Left lung (tissue), 14 donors: ENCODE measurements around the gene DNAJC28. TPM values are rescaled to one million over a fixed set of nuclear protein-coding genes. Genes with fewer than 3 reads are reported as not detected.

Experiments
- ATAC-seq: fragments of 200-7000 bp; cut with Tn5 transposase; one replicate; pipeline ENCODE4 v1.9.1; 2020; ENCODE audit warnings: moderate library complexity
- DNase-seq, 4 donors: peaks; one replicate each; pipeline ENCODE4 v3.0.0-alpha.2; 2013 to 2020
- H3K27ac ChIP-seq, 2 donors: fragments of 200-600 bp; sonication (generic) in 1 of 2; one replicate each; pipeline versions ENCODE4 v1.5.0 to v1.8.0; 2020 to 2021
- H3K27me3 ChIP-seq, 2 donors: fragments of 200-600 bp; sonication (generic) in 1 of 2; one replicate each; pipeline versions ENCODE4 v1.5.0 to v1.8.0; 2020 to 2021
- H3K36me3 ChIP-seq, 2 donors: fragments of 200-600 bp; sonication (generic) in 1 of 2; one replicate each; pipeline versions ENCODE4 v1.5.0 to v1.8.0; 2020 to 2021
- H3K4me1 ChIP-seq, 2 donors: fragments of 200-600 bp; one replicate each; pipeline ENCODE4 v1.8.0; 2021
- H3K4me3 ChIP-seq, 2 donors: fragments of 200-600 bp; sonication (generic) in 1 of 2; one replicate each; pipeline versions ENCODE4 v1.5.0 to v1.8.0; 2020 to 2021; ENCODE audit warnings: mild to moderate bottlenecking in 1 of 2
- H3K9me3 ChIP-seq, 2 donors: fragments of 200-600 bp; sonication (generic) in 1 of 2; one replicate each; pipeline versions ENCODE4 v1.5.0 to v1.8.0; 2020 to 2021
- intact Hi-C, 2 donors: fragments of 100-400 bp; cut with DNase I; formaldehyde crosslinking; loops; one replicate each; pipeline versions ENCODE4 v1.11.2 to v1.14.2; 2022
- long read RNA-seq, 12 donors: library from polyadenylated mRNA in 2 of 12; unstranded in 2 of 12; transcript quantifications; one replicate each; pipeline ENCODE4 v2.0.0 and lab custom pipeline, GENCODE V29; 2019 to 2026
- polyA plus RNA-seq, 6 donors: library from polyadenylated mRNA; unstranded; fragments of 120-200 nt; gene quantifications; one replicate each; pipeline ENCODE4 v1.2.1, GENCODE V29; 2013; ENCODE audit not compliant: insufficient read length in 6 of 6
- total RNA-seq, 2 donors: library from RNA; stranded (reverse); fragmentation: NEBNext Ultra II Directional; extraction: Animal tissue kit (Norgen Biotek cat#: 25700); gene quantifications; one replicate each; pipeline ENCODE4 v1.2.1, GENCODE V29; 2021
- TF ChIP-seq, protein P1 (sequence below), 2 donors: fragments of 200-600 bp; sonication (generic) in 1 of 2; IDR thresholded peaks; one replicate each; pipeline versions ENCODE4 v1.5.0 to v1.8.0; 2021; ENCODE audit warnings: antibody characterized with exemption in 2 of 2
- donor health status: DM: no; HTN: yes; CAD: no.
- donor health status: DM: no; HTN: no; CAD: no.

Gene DNAJC28, protein sequence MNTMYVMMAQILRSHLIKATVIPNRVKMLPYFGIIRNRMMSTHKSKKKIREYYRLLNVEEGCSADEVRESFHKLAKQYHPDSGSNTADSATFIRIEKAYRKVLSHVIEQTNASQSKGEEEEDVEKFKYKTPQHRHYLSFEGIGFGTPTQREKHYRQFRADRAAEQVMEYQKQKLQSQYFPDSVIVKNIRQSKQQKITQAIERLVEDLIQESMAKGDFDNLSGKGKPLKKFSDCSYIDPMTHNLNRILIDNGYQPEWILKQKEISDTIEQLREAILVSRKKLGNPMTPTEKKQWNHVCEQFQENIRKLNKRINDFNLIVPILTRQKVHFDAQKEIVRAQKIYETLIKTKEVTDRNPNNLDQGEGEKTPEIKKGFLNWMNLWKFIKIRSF
- total RNA-seq (1 to 10 TPM; 1.2 to 1.6 TPM), polyA plus RNA-seq (1 to 10 TPM; 3.1 to 4.3 (median 3.7) TPM)
- long read RNA-seq, donor 1: 0 reads
- long read RNA-seq, donor 2, partial matches to known transcripts: 0 of 2 reads
- long read RNA-seq, donor 2, other reads (novel, unspliced or antisense): 0 of 2 reads
- long read RNA-seq, donor 3, partial matches to known transcripts: 0 of 2 reads
- long read RNA-seq, donor 3, other reads (novel, unspliced or antisense): 0 of 2 reads
- long read RNA-seq, donor 4: 0 reads
- long read RNA-seq, donor 5, transcript DNAJC28-202 (2 exons, 1,354 nt): major isoform, 5 of 5 reads
- long read RNA-seq, donor 5, partial matches to known transcripts: 0 of 5 reads
- long read RNA-seq, donor 5, other reads (novel, unspliced or antisense): 0 of 5 reads
- long read RNA-seq, donor 6, partial matches to known transcripts: 0 of 1 reads
- long read RNA-seq, donor 6, other reads (novel, unspliced or antisense): 0 of 1 reads
- long read RNA-seq, donor 7: 0 reads
- long read RNA-seq, donor 8, partial matches to known transcripts: 0 of 2 reads
- long read RNA-seq, donor 8, other reads (novel, unspliced or antisense): 0 of 2 reads
- long read RNA-seq, donor 9: 0 reads
- long read RNA-seq, donor 10: 0 reads
- long read RNA-seq, donor 11, partial matches to known transcripts: 0 of 2 reads
- long read RNA-seq, donor 11, other reads (novel, unspliced or antisense): 0 of 2 reads
- long read RNA-seq, donor 12, partial matches to known transcripts: 0 of 3 reads
- long read RNA-seq, donor 12, other reads (novel, unspliced or antisense): 0 of 3 reads

DNA sequence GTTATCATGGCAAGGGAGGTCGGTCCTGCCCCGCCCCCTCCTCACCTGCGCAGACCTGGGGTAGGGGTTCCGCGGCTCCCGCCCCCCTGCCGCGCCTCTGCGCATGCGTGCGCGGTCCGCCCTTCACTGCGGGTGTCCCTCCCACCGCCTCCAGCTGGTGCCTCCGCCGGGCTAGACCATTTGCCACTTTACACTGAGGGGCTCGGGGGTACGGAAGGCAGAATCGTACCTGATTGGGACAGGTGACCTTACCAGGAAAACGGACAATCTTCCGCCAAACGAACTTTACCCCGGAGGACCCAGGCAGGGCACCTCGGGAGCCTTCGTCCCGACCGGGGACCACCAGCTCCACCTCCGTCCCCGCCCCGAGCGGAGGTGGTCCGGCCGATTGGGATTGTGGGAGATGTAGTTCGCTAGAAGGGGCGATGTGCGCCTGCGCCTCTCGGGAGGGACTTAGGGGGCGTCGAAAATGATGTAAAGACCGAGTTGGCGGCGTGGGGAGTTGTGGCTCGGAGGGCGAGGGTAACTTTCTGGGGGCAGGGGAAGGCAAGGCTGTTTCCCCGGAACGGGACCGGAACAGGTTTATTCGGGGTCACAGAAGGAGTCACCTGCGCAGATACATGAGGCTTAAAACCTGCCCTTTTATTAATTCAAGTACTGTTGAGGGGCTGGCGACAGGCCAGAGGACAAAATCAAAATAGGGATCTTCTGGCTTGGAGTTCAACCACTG, at the start of gene DNAJC28:
TSS of gene DNAJC28 (minus strand) at position 344 of the 730 bp plus-strand sequence. CDS start 2,323 bp downstream, outside the sequence.
- peak within 1 kb of the TSS; percentile 70 to 76 for H3K4me3 ChIP-seq
- intact Hi-C loops: no loop called here
- peak; percentile 99 for ATAC-seq
- H3K9me3 ChIP-seq: no peaks in the 10 kb centered on the region
- TF ChIP-seq, protein P1, sequence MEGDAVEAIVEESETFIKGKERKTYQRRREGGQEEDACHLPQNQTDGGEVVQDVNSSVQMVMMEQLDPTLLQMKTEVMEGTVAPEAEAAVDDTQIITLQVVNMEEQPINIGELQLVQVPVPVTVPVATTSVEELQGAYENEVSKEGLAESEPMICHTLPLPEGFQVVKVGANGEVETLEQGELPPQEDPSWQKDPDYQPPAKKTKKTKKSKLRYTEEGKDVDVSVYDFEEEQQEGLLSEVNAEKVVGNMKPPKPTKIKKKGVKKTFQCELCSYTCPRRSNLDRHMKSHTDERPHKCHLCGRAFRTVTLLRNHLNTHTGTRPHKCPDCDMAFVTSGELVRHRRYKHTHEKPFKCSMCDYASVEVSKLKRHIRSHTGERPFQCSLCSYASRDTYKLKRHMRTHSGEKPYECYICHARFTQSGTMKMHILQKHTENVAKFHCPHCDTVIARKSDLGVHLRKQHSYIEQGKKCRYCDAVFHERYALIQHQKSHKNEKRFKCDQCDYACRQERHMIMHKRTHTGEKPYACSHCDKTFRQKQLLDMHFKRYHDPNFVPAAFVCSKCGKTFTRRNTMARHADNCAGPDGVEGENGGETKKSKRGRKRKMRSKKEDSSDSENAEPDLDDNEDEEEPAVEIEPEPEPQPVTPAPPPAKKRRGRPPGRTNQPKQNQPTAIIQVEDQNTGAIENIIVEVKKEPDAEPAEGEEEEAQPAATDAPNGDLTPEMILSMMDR (IDR thresholded peaks at IDR 0.05): no peak
- H3K27me3 ChIP-seq: no peaks in the 10 kb centered on the region
- peak; percentile 94 to 98 (median 95) for DNase-seq
- no peaks in the 10 kb centered on the region for H3K36me3 ChIP-seq
- H3K27ac ChIP-seq: peak within 1 kb of the TSS; percentile 62 to 70
- peaks cover 10 to 18% of the 10 kb centered on the region in 2 donors for H3K4me1 ChIP-seq

DNA sequence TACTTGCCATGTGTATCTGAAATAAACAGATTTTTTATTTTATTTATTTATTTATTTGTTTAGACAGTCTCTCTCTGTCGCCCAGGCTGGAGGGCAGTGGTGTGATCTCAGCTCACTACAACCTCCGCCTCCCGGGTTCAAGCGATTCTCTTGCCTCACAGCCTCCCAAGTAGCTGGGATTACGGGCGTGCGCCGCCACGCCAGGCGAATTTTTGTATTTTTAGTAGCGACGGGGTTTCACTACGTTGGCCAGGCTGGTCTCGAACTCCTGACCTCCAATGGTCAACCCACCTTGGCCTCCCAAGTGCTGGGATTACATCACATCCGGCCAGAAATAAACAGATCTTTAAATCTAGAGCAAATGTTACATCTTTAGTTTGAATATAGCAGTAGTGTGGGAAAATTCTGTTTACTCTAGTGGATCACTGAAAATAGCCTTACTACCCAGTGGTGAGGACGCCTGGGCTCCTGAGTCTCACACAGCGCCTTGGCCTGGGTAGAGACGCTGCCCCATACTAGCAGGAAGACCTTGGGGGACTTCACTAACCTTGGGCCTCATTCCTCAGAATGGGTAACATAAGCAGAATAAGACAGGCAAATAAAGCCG, 49.7 kb upstream of the DNAJC28 start:
- Histone ChIP-seq H3K27ac (peak overlapping the region; percentile 99), H3K4me3 (peak overlapping the region; percentile 53 to 81), H3K9me3 (no peaks in the 10 kb centered on the region), H3K36me3 (peaks cover 0 to 31% of the 10 kb centered on the region in 2 donors), H3K27me3 (no peaks in the 10 kb centered on the region), H3K4me1 (peaks cover 17 to 33% of the 10 kb centered on the region in 2 donors)
- TF ChIP-seq, protein P1 (IDR thresholded peaks at IDR 0.05): no peak
- ATAC-seq (no peak), DNase-seq (peak in 1 of 4 donors; percentile 12)
- intact Hi-C loops: no loop called here

DNA sequence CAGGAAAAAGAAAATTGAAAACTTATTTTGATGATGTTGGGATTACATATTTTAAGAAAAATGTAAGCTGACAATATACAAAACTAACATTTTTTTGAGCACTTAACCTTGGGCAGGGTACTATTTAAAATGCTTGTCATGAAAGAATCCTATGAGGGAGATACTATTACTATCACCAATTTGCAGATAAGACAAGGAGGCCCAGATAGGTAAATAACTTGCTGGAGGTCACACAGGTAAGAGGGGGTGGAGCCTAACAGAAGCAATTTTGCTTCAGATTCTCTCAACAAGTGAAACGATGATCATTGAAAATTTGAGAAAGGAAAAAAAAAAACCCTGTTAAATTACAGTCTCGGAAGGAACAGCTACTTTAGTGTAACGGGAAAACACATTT, 49.2 kb upstream of the DNAJC28 start:
- TF ChIP-seq, protein P1 (IDR thresholded peaks at IDR 0.05): no peak
- Histone ChIP-seq H3K4me1 (peaks cover 12 to 28% of the 10 kb centered on the region in 2 donors), H3K36me3 (peaks cover 0 to 35% of the 10 kb centered on the region in 2 donors), H3K4me3 (peak overlapping the region in 1 of 2 donors; percentile 81), H3K9me3 (no peaks in the 10 kb centered on the region), H3K27ac (peak overlapping the region in 1 of 2 donors; percentile 99), H3K27me3 (no peaks in the 10 kb centered on the region)
- ATAC-seq: no peak
- DNase-seq: no peak
- intact Hi-C loops: no loop called here

DNA sequence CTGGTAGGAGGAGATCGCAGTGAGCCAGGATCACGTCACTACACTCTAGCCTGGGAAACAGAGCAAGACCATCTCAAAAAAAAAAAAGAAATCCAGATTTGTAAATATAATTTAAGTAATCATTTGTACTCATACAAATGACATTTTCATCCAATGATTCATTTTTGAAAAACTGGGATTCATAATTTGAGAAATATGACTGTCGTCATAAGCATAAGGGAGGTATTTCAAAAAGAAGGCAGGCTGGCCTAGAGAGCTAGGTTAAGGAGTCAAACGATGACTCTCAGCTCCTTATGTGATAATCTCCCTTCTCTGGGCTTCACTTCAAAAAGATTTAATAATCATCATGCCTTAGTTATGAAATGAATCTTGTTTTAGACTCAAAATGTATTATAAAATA, 48.1 kb upstream of the DNAJC28 start:
- H3K9me3 ChIP-seq: no peaks in the 10 kb centered on the region
- ATAC-seq: no peak
- H3K4me3 ChIP-seq: no peak overlapping the region
- no peak for DNase-seq
- peaks cover 0 to 43% of the 10 kb centered on the region in 2 donors for H3K36me3 ChIP-seq
- H3K27ac ChIP-seq: no peak overlapping the region
- H3K27me3 ChIP-seq: no peaks in the 10 kb centered on the region
- peaks cover under 1 to 17% of the 10 kb centered on the region in 2 donors for H3K4me1 ChIP-seq
- TF ChIP-seq, protein P1 (IDR thresholded peaks at IDR 0.05): no peak
- intact Hi-C loops: no loop called here
